ENCODE data around the gene HSFX2.

GRCh38 chrX:149631234-149632165 is 36.4 kb upstream of the HSFX2 start, which contains the start of gene TMEM185A:
- TF ChIP-seq CTCF (conservative IDR thresholded peaks at IDR 0.05 in 1 of 2, IDR thresholded peaks at IDR 0.05 in 1 of 2; ENCODE audit: extremely low read depth in 1 of 2, insufficient read depth in 1 of 2, low read depth in 1 of 2, low read length in 2 of 2), result no peak
- TF ChIP-seq EZH2 (IDR thresholded peaks at IDR 0.05; ENCODE audit: borderline replicate concordance, low read length), result no peak
